ENCODE measurements around the gene LRRC8B. TPM values are rescaled to one million over a fixed set of nuclear protein-coding genes. Genes with fewer than 3 reads are reported as not detected.

The LRRC8B gene
- total RNA-seq, 1 donor from 2014 or later: 12.5 TPM

DNA sequence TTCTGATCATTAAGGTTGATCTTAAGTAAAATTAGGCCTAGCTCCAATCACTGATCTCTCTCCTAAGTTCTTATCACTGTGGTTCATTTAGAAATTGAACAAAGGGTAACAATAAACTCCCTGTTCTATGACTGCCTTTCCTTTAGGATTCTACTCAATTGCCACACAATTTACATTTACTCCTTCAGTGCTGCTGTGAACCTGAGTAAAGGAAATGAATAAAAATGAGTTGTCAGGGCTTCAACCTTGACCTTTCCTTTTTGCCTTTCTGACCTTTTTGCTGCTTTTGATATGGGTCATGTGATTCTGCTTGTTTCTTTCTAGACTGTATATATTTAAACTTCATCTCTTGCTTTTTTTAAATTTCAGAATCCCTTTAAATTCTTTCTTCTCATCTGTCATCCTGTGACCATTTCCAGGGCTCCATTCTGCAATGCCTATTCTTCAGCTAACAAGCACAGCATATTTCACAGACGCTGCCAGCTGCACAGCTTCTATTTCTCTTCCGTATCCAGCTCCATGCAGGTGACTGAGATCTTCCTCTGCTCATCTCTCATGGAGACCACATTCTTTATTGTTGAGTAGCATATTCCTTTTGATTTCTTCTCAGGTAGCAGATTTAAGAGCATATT is 3.2 kb downstream of the LRRC8B start:
- no peaks in the 10 kb centered on the region for H3K27me3 Mint-ChIP-seq (ENCODE audit: low read depth)
- H3K27ac Mint-ChIP-seq: no peak overlapping the region
- DNase-seq (ENCODE audit: low spot score in 2 of 2, unreplicated experiment in 2 of 2): no peak
- TF ChIP-seq, protein P1, sequence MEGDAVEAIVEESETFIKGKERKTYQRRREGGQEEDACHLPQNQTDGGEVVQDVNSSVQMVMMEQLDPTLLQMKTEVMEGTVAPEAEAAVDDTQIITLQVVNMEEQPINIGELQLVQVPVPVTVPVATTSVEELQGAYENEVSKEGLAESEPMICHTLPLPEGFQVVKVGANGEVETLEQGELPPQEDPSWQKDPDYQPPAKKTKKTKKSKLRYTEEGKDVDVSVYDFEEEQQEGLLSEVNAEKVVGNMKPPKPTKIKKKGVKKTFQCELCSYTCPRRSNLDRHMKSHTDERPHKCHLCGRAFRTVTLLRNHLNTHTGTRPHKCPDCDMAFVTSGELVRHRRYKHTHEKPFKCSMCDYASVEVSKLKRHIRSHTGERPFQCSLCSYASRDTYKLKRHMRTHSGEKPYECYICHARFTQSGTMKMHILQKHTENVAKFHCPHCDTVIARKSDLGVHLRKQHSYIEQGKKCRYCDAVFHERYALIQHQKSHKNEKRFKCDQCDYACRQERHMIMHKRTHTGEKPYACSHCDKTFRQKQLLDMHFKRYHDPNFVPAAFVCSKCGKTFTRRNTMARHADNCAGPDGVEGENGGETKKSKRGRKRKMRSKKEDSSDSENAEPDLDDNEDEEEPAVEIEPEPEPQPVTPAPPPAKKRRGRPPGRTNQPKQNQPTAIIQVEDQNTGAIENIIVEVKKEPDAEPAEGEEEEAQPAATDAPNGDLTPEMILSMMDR (IDR thresholded peaks at IDR 0.05; ENCODE audit: unreplicated experiment): no peak
- peaks cover 38% of the 10 kb centered on the region for H3K4me1 Mint-ChIP-seq
- H3K36me3 Mint-ChIP-seq: no peaks in the 10 kb centered on the region
- H3K9me3 Mint-ChIP-seq: no peaks in the 10 kb centered on the region
- H3K4me3 Mint-ChIP-seq: no peak overlapping the region

DNA sequence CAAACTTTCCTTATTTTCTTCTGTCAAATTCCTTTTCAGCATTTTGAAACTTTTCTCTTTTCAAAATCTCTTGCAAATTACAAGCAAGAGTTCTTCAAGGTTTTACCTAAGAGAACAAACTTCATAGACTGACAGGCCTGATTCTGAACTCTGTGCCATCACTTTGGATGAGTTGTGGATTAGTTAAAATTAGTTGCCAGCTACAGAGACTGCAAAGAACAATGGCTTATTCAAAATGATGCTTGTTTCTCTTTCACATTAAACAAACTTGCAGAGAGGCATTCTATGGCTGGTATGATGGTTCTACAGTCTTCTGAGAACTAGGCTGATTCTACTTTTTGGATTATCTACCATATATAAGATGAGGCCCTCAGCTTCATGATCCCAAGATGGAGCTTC is 3.8 kb downstream of the LRRC8B start:
- TF ChIP-seq, protein P1 (IDR thresholded peaks at IDR 0.05; ENCODE audit: unreplicated experiment): no peak
- Mint-ChIP-seq H3K36me3 (no peaks in the 10 kb centered on the region), H3K9me3 (no peaks in the 10 kb centered on the region), H3K4me3 (no peak overlapping the region), H3K27ac (no peak overlapping the region), H3K27me3 (ENCODE audit: low read depth) (no peaks in the 10 kb centered on the region), H3K4me1 (peaks cover 33% of the 10 kb centered on the region)
- DNase-seq (ENCODE audit: low spot score in 2 of 2, unreplicated experiment in 2 of 2): no peak

DNA sequence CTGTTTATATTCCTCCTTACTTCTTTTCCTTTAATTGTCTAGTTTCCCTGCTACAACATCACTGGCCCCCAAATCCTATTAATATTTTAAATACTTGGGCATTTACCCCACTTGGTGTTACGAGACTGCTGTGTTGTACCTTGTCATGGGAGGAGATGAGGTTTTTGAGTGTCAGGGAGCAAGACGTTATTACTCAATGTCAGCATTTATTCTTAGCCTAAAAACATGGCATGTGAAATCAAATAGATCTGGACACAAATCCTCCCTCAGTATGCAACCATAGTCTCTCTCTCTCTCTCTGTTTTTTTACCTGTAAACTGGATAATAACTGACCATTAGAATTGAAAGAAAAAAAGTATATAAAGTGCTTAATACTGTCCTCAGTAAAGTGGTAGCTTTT is 4.6 kb downstream of the LRRC8B start:
- TF ChIP-seq, protein P1 (IDR thresholded peaks at IDR 0.05; ENCODE audit: unreplicated experiment): no peak
- Mint-ChIP-seq H3K9me3 (no peaks in the 10 kb centered on the region), H3K27me3 (ENCODE audit: low read depth) (no peaks in the 10 kb centered on the region)

DNA sequence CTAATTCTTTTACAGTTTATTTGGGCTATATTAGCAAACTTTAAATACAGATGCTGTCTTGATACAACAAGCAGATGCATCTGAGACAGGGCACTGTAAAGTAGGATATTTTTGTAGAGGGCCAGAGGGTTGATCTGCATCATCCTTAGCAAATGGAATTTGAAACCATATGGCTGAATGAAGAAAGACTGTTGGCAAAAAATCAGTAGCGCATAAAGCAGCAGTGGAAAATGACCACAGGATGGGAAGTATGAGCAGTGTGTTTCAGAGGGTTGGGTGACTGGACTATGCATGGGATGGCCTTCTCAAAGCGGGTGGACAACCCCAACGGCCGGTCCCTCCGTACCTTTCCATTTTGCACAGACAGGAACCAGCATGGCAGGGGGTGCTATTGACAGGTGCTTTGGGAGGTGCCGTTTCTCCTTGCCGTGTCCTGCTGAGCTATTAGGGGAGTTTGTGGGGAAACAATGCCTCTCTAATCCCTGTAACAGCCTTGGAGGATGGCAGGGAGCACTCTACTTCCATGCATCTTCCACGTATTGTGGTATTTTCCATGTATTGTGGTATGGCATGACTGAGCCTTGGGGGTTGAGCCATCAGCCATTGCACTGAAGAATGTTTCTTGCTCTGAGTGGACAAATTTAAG is 5.9 kb downstream of the LRRC8B start:
- H3K4me3 Mint-ChIP-seq: no peak overlapping the region
- DNase-seq (ENCODE audit: low spot score in 2 of 2, unreplicated experiment in 2 of 2): no peak
- no peaks in the 10 kb centered on the region for H3K36me3 Mint-ChIP-seq
- no peak overlapping the region for H3K27ac Mint-ChIP-seq
- TF ChIP-seq, protein P1 (IDR thresholded peaks at IDR 0.05; ENCODE audit: unreplicated experiment): no peak
- no peaks in the 10 kb centered on the region for H3K27me3 Mint-ChIP-seq (ENCODE audit: low read depth)
- no peaks in the 10 kb centered on the region for H3K9me3 Mint-ChIP-seq
- H3K4me1 Mint-ChIP-seq: peaks cover 22% of the 10 kb centered on the region

More for the DNA sequence above, 4.6 kb downstream of the LRRC8B start:
- no peak for DNase-seq (ENCODE audit: low spot score in 2 of 2, unreplicated experiment in 2 of 2)
- Mint-ChIP-seq H3K27ac (no peak overlapping the region), H3K4me3 (no peak overlapping the region), H3K36me3 (no peaks in the 10 kb centered on the region), H3K4me1 (peaks cover 27% of the 10 kb centered on the region)

DNA sequence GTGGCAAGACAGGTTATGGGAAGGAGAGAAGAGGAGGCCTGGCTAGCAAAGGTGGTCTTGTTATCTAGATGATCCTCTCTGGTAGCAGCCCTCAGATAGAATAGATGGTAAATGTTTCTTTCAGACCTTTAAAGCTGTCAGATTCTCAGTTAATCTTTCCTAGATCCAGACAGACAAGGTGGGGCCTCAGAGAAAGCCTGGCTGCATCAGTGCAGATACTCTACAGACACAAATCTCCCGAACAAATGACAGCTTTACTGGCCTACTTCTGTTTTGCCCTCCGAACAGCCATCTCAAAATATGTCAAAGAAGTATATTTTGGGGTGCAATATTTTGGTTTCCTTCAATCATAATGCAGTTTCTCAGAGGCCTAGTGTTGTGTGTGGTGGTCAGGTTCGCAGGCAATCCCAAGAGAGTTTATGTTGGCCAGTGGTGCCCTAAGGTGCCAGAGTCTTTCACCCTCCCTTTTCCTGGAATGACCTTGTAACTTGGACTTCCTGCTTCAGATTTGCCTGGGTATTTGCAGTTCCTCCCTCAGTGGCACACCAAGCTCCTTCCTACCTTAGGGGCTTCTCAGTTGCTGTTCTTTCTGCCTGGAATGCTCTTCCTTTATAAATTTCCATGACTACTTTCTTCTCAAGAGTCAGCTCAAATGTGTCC is 7.0 kb downstream of the LRRC8B start:
- H3K4me1 Mint-ChIP-seq: peaks cover 16% of the 10 kb centered on the region
- no peak overlapping the region for H3K4me3 Mint-ChIP-seq
- no peak for DNase-seq (ENCODE audit: low spot score in 2 of 2, unreplicated experiment in 2 of 2)
- TF ChIP-seq, protein P1 (IDR thresholded peaks at IDR 0.05; ENCODE audit: unreplicated experiment): no peak
- H3K9me3 Mint-ChIP-seq: no peaks in the 10 kb centered on the region
- H3K27ac Mint-ChIP-seq: no peak overlapping the region
- H3K36me3 Mint-ChIP-seq: no peaks in the 10 kb centered on the region
- H3K27me3 Mint-ChIP-seq (ENCODE audit: low read depth): no peaks in the 10 kb centered on the region

Measured in mesothelial cell of epicardium (in vitro differentiated cells).